ENCODE results near the gene FAM81B. TPM values are rescaled to one million over a fixed set of nuclear protein-coding genes. Genes with fewer than 3 reads are reported as not detected.

FAM81B gene
- total RNA-seq, 1 donor from 2014 or later, result 1.0 TPM

DNA sequence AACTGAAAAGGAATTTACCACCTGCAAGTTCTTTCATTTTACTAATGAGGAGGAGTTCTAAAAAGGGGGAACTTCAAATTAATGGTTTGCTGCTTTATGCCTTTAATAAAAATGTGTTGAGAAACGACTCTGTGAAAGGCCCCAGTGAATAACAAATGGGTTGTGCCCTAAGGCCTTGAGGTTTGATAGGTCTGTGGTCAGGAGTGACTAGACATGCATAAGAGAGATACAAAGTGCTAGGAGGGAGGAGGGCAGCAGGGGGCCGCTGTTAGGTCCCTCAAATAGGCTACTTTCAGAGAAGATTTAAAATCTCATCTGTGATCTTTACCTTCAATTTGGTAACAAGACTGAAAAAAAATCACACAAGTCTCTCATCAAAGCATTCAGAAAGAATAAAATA, 58.3 kb downstream of the FAM81B start:
- H3K27me3 ChIP-seq (ENCODE audit: control insufficient read depth in 3 of 3, insufficient read depth in 3 of 3, low read length in 3 of 3), result no peaks in the 10 kb centered on the region
- no peaks in the 10 kb centered on the region for H3K4me1 ChIP-seq (ENCODE audit: control insufficient read depth in 3 of 3, insufficient read depth in 3 of 3, low read length in 3 of 3)
- H3K9ac ChIP-seq (ENCODE audit: low read depth in 1 of 3, low read length in 3 of 3), result no peak overlapping the region
- H3K27ac ChIP-seq (ENCODE audit: low read depth, low read length), result no peak overlapping the region
- H3K36me3 ChIP-seq (ENCODE audit: control insufficient read depth in 3 of 3, insufficient read depth in 3 of 3, low read length in 3 of 3), result no peaks in the 10 kb centered on the region
- H3K4me3 ChIP-seq (ENCODE audit: low read length in 3 of 3), result no peak overlapping the region
- no peaks in the 10 kb centered on the region for H3K9me3 ChIP-seq (ENCODE audit: control insufficient read depth in 3 of 3, low read length in 3 of 3)

DNA sequence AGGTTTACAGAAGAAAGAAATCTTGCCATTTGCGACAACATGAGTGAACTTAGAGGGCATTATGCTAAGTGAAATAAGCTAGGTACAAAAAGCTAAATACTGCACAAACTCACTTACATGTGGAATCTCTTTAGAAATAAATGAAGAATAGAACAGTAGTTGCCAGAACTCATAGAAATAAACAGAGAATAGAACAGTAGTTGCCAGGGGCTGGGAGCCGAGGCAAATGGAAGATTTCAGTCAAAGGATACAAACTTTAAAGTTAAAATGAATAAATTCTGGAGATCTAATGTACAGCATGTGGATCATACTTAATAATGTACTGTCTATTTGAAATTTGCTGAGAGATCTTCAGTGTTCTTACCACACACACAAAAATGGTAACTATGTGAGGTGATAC, 63.4 kb downstream of the FAM81B start:
- no peaks in the 10 kb centered on the region for H3K9me3 ChIP-seq (ENCODE audit: control insufficient read depth in 3 of 3, low read length in 3 of 3)
- H3K27ac ChIP-seq (ENCODE audit: low read depth, low read length), result no peak overlapping the region
- no peak overlapping the region for H3K9ac ChIP-seq (ENCODE audit: low read depth in 1 of 3, low read length in 3 of 3)
- H3K4me3 ChIP-seq (ENCODE audit: low read length in 3 of 3), result no peak overlapping the region
- no peaks in the 10 kb centered on the region for H3K27me3 ChIP-seq (ENCODE audit: control insufficient read depth in 3 of 3, insufficient read depth in 3 of 3, low read length in 3 of 3)
- H3K4me1 ChIP-seq (ENCODE audit: control insufficient read depth in 3 of 3, insufficient read depth in 3 of 3, low read length in 3 of 3), result no peaks in the 10 kb centered on the region
- no peaks in the 10 kb centered on the region for H3K36me3 ChIP-seq (ENCODE audit: control insufficient read depth in 3 of 3, insufficient read depth in 3 of 3, low read length in 3 of 3)

DNA sequence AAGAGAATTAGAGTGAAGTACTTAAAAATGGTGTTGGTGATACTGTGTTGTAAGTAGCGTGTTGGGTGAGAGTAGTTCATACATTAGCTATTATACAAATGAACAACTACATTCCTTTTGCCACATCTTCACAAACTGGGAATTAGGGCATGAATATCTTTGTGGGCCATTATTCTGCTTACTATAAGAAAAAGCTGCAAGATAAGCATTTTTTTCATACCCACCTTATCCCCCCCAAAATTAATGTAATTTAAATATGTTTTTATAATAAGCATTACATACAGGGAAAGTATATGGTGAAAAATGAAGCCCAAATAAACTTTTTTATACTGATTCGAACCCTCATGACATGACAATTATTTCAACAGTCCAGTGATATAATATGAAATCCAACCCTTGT, 69.5 kb downstream of the FAM81B start:
- Histone ChIP-seq H3K9ac (ENCODE audit: low read depth in 1 of 3, low read length in 3 of 3) (no peak overlapping the region), H3K4me3 (ENCODE audit: low read length in 3 of 3) (no peak overlapping the region), H3K27ac (ENCODE audit: low read depth, low read length) (no peak overlapping the region), H3K36me3 (ENCODE audit: control insufficient read depth in 3 of 3, insufficient read depth in 3 of 3, low read length in 3 of 3) (peaks cover 7 to 18% (median 14%) of the 10 kb centered on the region in 3 donors), H3K4me1 (ENCODE audit: control insufficient read depth in 3 of 3, insufficient read depth in 3 of 3, low read length in 3 of 3) (no peaks in the 10 kb centered on the region), H3K27me3 (ENCODE audit: control insufficient read depth in 3 of 3, insufficient read depth in 3 of 3, low read length in 3 of 3) (no peaks in the 10 kb centered on the region), H3K9me3 (ENCODE audit: control insufficient read depth in 3 of 3, low read length in 3 of 3) (no peaks in the 10 kb centered on the region)

DNA sequence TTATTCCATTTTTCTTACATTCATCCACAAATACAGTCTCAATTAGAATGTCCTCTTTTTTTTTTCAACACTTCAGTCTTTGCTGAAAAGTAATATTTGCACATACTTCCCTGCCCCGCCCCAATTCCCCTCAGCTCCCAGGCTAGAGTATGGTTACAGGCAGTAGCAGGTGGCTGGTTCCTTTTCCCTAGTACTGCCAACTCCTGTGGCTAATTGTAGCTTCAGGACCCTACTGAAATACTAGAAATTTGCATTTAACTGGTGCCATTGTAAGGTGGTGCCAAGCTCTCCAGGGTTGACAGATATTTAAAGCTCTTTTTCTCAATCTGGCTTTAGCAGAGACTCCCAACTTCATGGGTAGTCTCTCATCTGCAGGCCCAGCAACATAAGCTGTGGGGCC, 80.3 kb downstream of the FAM81B start:
- Histone ChIP-seq H3K4me1 (ENCODE audit: control insufficient read depth in 3 of 3, insufficient read depth in 3 of 3, low read length in 3 of 3) (peaks cover 10 to 17% (median 12%) of the 10 kb centered on the region in 3 donors), H3K9ac (ENCODE audit: low read depth in 1 of 3, low read length in 3 of 3) (no peak overlapping the region), H3K4me3 (ENCODE audit: low read length in 3 of 3) (no peak overlapping the region), H3K9me3 (ENCODE audit: control insufficient read depth in 3 of 3, low read length in 3 of 3) (no peaks in the 10 kb centered on the region), H3K27me3 (ENCODE audit: control insufficient read depth in 3 of 3, insufficient read depth in 3 of 3, low read length in 3 of 3) (no peaks in the 10 kb centered on the region), H3K27ac (ENCODE audit: low read depth, low read length) (no peak overlapping the region), H3K36me3 (ENCODE audit: control insufficient read depth in 3 of 3, insufficient read depth in 3 of 3, low read length in 3 of 3) (peaks cover 0 to 30% (median 26%) of the 10 kb centered on the region in 3 donors)

DNA sequence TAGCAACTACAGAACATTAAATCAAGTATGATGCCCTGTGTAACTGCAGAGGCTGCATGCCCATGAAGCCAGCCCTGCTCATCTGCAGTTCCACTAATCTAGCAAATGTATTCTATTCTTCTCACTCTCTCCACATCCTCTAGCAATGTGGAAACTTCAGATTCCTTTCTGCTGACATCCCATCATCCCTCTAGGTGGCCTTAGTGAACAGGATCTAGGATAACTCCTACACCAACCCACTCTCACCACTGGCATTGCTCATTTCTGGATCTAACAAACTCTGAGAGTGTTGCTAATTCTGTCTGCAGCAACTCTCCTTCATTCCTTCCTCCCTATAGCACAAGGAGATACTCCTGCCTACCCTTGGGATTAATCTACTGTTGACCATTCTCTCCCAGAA, 80.8 kb downstream of the FAM81B start:
- H3K36me3 ChIP-seq (ENCODE audit: control insufficient read depth in 3 of 3, insufficient read depth in 3 of 3, low read length in 3 of 3), result peaks cover 0 to 29% (median 24%) of the 10 kb centered on the region in 3 donors

DNA sequence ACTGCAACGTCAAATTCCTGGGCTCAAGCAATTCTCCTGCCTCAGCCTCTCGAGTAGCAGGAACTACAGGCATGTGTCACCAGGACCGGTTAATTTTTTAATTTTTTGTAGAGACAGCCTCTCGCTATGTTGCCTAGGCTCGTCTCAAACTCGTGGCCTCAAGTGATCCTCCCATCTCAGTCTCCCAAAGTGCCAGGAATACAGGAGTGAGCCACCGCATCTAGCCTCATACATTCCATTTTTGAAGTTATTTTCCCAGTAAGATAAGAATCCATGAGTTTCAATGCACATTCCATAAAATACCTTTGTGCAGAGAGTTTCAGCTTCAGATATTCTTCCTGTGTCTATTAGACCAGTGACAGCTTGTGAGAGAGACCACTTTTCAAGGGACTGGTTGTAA, 93.3 kb downstream of the FAM81B start:
- Histone ChIP-seq H3K4me3 (ENCODE audit: low read length in 3 of 3) (no peak overlapping the region), H3K36me3 (ENCODE audit: control insufficient read depth in 3 of 3, insufficient read depth in 3 of 3, low read length in 3 of 3) (peaks cover 31 to 75% (median 70%) of the 10 kb centered on the region in 3 donors), H3K4me1 (ENCODE audit: control insufficient read depth in 3 of 3, insufficient read depth in 3 of 3, low read length in 3 of 3) (no peaks in the 10 kb centered on the region), H3K27ac (ENCODE audit: low read depth, low read length) (no peak overlapping the region), H3K9ac (ENCODE audit: low read depth in 1 of 3, low read length in 3 of 3) (no peak overlapping the region), H3K27me3 (ENCODE audit: control insufficient read depth in 3 of 3, insufficient read depth in 3 of 3, low read length in 3 of 3) (no peaks in the 10 kb centered on the region), H3K9me3 (ENCODE audit: control insufficient read depth in 3 of 3, low read length in 3 of 3) (peaks cover 0 to 10% (median 6%) of the 10 kb centered on the region in 3 donors)

More for the DNA sequence above, 80.8 kb downstream of the FAM81B start:
- Histone ChIP-seq H3K27ac (ENCODE audit: low read depth, low read length) (no peak overlapping the region), H3K4me1 (ENCODE audit: control insufficient read depth in 3 of 3, insufficient read depth in 3 of 3, low read length in 3 of 3) (peaks cover 10 to 17% (median 12%) of the 10 kb centered on the region in 3 donors), H3K27me3 (ENCODE audit: control insufficient read depth in 3 of 3, insufficient read depth in 3 of 3, low read length in 3 of 3) (no peaks in the 10 kb centered on the region), H3K9me3 (ENCODE audit: control insufficient read depth in 3 of 3, low read length in 3 of 3) (no peaks in the 10 kb centered on the region), H3K4me3 (ENCODE audit: low read length in 3 of 3) (no peak overlapping the region), H3K9ac (ENCODE audit: low read depth in 1 of 3, low read length in 3 of 3) (no peak overlapping the region)

DNA sequence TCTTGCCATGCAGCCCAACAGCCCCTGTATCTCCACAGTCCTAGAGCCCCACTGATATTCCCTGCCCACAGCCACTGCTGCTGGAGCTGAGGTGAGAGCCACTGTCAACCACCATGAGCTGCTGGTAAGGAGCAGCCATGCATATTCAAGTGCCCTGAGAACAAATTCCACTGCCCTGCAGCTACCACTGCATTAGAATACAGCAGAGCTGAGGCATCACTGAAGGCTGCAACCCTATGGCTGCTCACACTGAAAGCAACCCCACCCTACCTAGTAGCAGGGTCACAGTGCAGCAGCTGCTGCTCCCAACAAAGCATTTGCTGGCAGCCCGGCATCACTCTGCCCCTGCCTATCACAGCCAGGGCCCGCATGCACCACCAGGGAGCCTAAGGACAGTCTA, 95.0 kb downstream of the FAM81B start:
- H3K9me3 ChIP-seq (ENCODE audit: control insufficient read depth in 3 of 3, low read length in 3 of 3), result peaks cover 0 to 10% (median 6%) of the 10 kb centered on the region in 3 donors
- no peak overlapping the region for H3K27ac ChIP-seq (ENCODE audit: low read depth, low read length)
- no peaks in the 10 kb centered on the region for H3K4me1 ChIP-seq (ENCODE audit: control insufficient read depth in 3 of 3, insufficient read depth in 3 of 3, low read length in 3 of 3)
- H3K27me3 ChIP-seq (ENCODE audit: control insufficient read depth in 3 of 3, insufficient read depth in 3 of 3, low read length in 3 of 3), result no peaks in the 10 kb centered on the region
- H3K36me3 ChIP-seq (ENCODE audit: control insufficient read depth in 3 of 3, insufficient read depth in 3 of 3, low read length in 3 of 3), result peaks cover 38 to 77% (median 75%) of the 10 kb centered on the region in 3 donors
- H3K9ac ChIP-seq (ENCODE audit: low read depth in 1 of 3, low read length in 3 of 3), result no peak overlapping the region
- no peak overlapping the region for H3K4me3 ChIP-seq (ENCODE audit: low read length in 3 of 3)

DNA sequence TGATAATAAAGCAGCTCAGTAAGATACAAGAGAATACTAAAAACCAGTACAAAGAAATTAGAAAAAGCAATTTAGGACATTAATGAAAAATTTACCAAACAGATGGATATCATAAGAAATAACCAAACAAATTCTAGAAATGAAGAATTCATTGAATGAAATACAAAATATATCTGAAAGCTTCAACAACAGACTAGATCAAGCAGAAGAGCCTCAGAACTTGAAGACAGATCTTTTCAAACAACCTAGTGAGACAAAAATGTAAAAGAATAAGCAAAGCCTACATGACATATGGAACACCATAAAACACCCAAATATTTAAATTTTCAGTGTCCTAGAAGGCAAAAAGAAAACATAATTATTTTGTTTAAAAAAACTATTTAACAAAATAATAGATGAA, 96.7 kb downstream of the FAM81B start:
- no peak overlapping the region for H3K27ac ChIP-seq (ENCODE audit: low read depth, low read length)
- H3K36me3 ChIP-seq (ENCODE audit: control insufficient read depth in 3 of 3, insufficient read depth in 3 of 3, low read length in 3 of 3), result peaks cover 33 to 73% (median 69%) of the 10 kb centered on the region in 3 donors

More for the DNA sequence above, 96.7 kb downstream of the FAM81B start:
- no peak overlapping the region for H3K4me3 ChIP-seq (ENCODE audit: low read length in 3 of 3)
- no peak overlapping the region for H3K9ac ChIP-seq (ENCODE audit: low read depth in 1 of 3, low read length in 3 of 3)
- no peaks in the 10 kb centered on the region for H3K4me1 ChIP-seq (ENCODE audit: control insufficient read depth in 3 of 3, insufficient read depth in 3 of 3, low read length in 3 of 3)
- no peaks in the 10 kb centered on the region for H3K27me3 ChIP-seq (ENCODE audit: control insufficient read depth in 3 of 3, insufficient read depth in 3 of 3, low read length in 3 of 3)
- H3K9me3 ChIP-seq (ENCODE audit: control insufficient read depth in 3 of 3, low read length in 3 of 3), result peaks cover 0 to 10% (median 6%) of the 10 kb centered on the region in 3 donors

Other genes starting within 250 kb of the FAM81B start
- gene MCTP1, start 106.3 kb upstream of the FAM81B start, total RNA-seq, result 20.4 TPM
- 86.1 TPM for gene SKIC3, start 163.6 kb downstream of the FAM81B start, total RNA-seq
- gene ARSK, start 163.7 kb downstream of the FAM81B start, total RNA-seq, result 6.3 TPM
- under 0.01 TPM for gene GPR150, start 228.7 kb downstream of the FAM81B start, total RNA-seq

Data from skeletal muscle tissue (tissue), 4 donors.